OCI-LY3 (cell line): ENCODE data around the gene SLC9A8.

ENCODE experiments used
- H2AFZ ChIP-seq: fragments of 200-600, 300-600 bp; shearing (Covaris generic); 2 replicates; pipeline ENCODE4 v1.6.0; 2014; ENCODE audit warnings: antibody characterized with exemption, low read depth, low read length
- H3K27ac ChIP-seq: fragments of 200-600, 300-600 bp; sonication (generic); 2 replicates; pipeline ENCODE4 v1.5.1; 2014; ENCODE audit warnings: mild to moderate bottlenecking, low read length, moderate library complexity, mixed read lengths
- H3K27me3 ChIP-seq: fragments of 200-600, 300-600 bp; sonication (generic); 2 replicates; pipeline ENCODE4 v1.6.1; 2014; ENCODE audit warnings: low read depth, low read length, mixed read lengths
- H3K36me3 ChIP-seq: fragments of 200-600, 300-600 bp; sonication (generic); replicated peaks from 2 replicates; pipeline ENCODE3; 2014; ENCODE audit warnings: low read depth, low read length, mixed read lengths
- H3K4me1 ChIP-seq: fragments of 300-600, 200-600 bp; sonication (generic); 2 replicates; pipeline ENCODE4 v1.6.1; 2014; ENCODE audit warnings: low read length, mixed read lengths
- H3K4me2 ChIP-seq: fragments of 200-600, 300-600 bp; sonication (generic); 2 replicates; pipeline ENCODE4 v1.6.1; 2014; ENCODE audit warnings: low read length, mixed read lengths
- H3K4me3 ChIP-seq: fragments of 300-600, 200-600 bp; sonication (generic); 2 replicates; pipeline ENCODE4 v1.5.1; 2014; ENCODE audit warnings: antibody characterized with exemption, mild to moderate bottlenecking, low read length, moderate library complexity
- H3K79me2 ChIP-seq: fragments of 300-600, 200-600 bp; shearing (Covaris generic); 2 replicates; pipeline ENCODE4 v1.6.1; 2014; ENCODE audit warnings: mild to moderate bottlenecking, low read length, mixed read lengths
- H3K9ac ChIP-seq: fragments of 300-600, 200-600 bp; shearing (Covaris generic); 2 replicates; pipeline ENCODE4 v1.6.0; 2014; ENCODE audit warnings: mild to moderate bottlenecking, low read length, moderate library complexity
- H3K9me3 ChIP-seq: fragments of 200-600, 300-600 bp; shearing (Covaris generic); 2 replicates; pipeline ENCODE4 v1.6.1; 2014; ENCODE audit warnings: low read length, mixed read lengths; ENCODE audit not compliant: insufficient read depth
- H4K20me1 ChIP-seq: fragments of 200-600, 300-600 bp; sonication (generic); 2 replicates; pipeline ENCODE4 v1.6.1; 2016; ENCODE audit warnings: low read length, mixed read lengths; ENCODE audit not compliant: insufficient read depth
- CTCF ChIP-seq: fragments of 200-600, 300-600 bp; sonication (generic); IDR thresholded peaks from 2 replicates; pipeline ENCODE4 v1.5.1; 2014; ENCODE audit warnings: antibody characterized with exemption, low read length, low read depth
- EZH2phosphoT487 ChIP-seq: fragments of 200-600 bp; shearing (Covaris generic); IDR thresholded peaks from 2 replicates; pipeline ENCODE4 v1.6.1; 2018; ENCODE audit warnings: antibody characterized with exemption, mixed run types, low read depth

Gene SLC9A8

GRCh38 chr20:49795135-49795424 lies 17.5 kb upstream of the SLC9A8 start:
- no peaks in the 10 kb centered on the region for H3K27me3 ChIP-seq
- no peaks in the 10 kb centered on the region for H3K36me3 ChIP-seq
- no peak overlapping the region for H3K9ac ChIP-seq
- H4K20me1 ChIP-seq, result no peaks in the 10 kb centered on the region
- H3K4me3 ChIP-seq, result no peak overlapping the region
- H3K27ac ChIP-seq, result no peak overlapping the region
- H3K79me2 ChIP-seq, result no peaks in the 10 kb centered on the region
- peaks cover 64% of the 10 kb centered on the region for H3K4me1 ChIP-seq
- H3K9me3 ChIP-seq, result no peaks in the 10 kb centered on the region
- peak overlapping the region; percentile 11; the same call in 1 of the 2 replicates for H2AFZ ChIP-seq
- H3K4me2 ChIP-seq, result no peak overlapping the region
- TF ChIP-seq CTCF (no peak), EZH2phosphoT487 (no peak)

GRCh38 chr20:49796600-49797343 lies 15.9 kb upstream of the SLC9A8 start:
- Histone ChIP-seq H3K4me1 (peaks cover 65% of the 10 kb centered on the region), H3K4me3 (no peak overlapping the region), H3K36me3 (no peaks in the 10 kb centered on the region), H3K9me3 (peaks cover 3% of the 10 kb centered on the region; the same call in 1 of the 2 replicates), H3K79me2 (no peaks in the 10 kb centered on the region), H3K4me2 (no peak overlapping the region), H3K27me3 (no peaks in the 10 kb centered on the region), H2AFZ (no peak overlapping the region), H3K9ac (no peak overlapping the region), H4K20me1 (no peaks in the 10 kb centered on the region), H3K27ac (no peak overlapping the region)
- TF ChIP-seq EZH2phosphoT487 (no peak), CTCF (no peak)

- Histone ChIP-seq H3K4me3 (no peak overlapping the region), H2AFZ (no peak overlapping the region), H3K4me1 (peaks cover 65% of the 10 kb centered on the region)
Measured at GRCh38 chr20:49797344-49797615, 15.3 kb upstream of the SLC9A8 start.

GRCh38 chr20:49798718-49799117 lies 13.9 kb upstream of the SLC9A8 start:
- H3K27me3 ChIP-seq, result no peaks in the 10 kb centered on the region
- no peak overlapping the region for H2AFZ ChIP-seq
- no peak overlapping the region for H3K27ac ChIP-seq
- no peak overlapping the region for H3K4me2 ChIP-seq
- TF ChIP-seq EZH2phosphoT487 (no peak), CTCF (no peak)
- H4K20me1 ChIP-seq, result no peaks in the 10 kb centered on the region
- no peak overlapping the region for H3K4me3 ChIP-seq
- peaks cover 3% of the 10 kb centered on the region for H3K36me3 ChIP-seq
- peaks cover 7% of the 10 kb centered on the region; the same call in 1 of the 2 replicates for H3K9me3 ChIP-seq
- no peak overlapping the region for H3K9ac ChIP-seq
- H3K4me1 ChIP-seq, result peaks cover 63% of the 10 kb centered on the region
- no peaks in the 10 kb centered on the region for H3K79me2 ChIP-seq

More at GRCh38 chr20:49797344-49797615, 15.3 kb upstream of the SLC9A8 start:
- Histone ChIP-seq H3K9me3 (peaks cover 3% of the 10 kb centered on the region; the same call in 1 of the 2 replicates), H3K36me3 (no peaks in the 10 kb centered on the region), H3K9ac (no peak overlapping the region), H3K27me3 (no peaks in the 10 kb centered on the region), H4K20me1 (no peaks in the 10 kb centered on the region), H3K79me2 (no peaks in the 10 kb centered on the region), H3K27ac (no peak overlapping the region), H3K4me2 (no peak overlapping the region)
- TF ChIP-seq CTCF (no peak), EZH2phosphoT487 (no peak)
